ENCODE results near the gene STT3B. TPM values are rescaled to one million over a fixed set of nuclear protein-coding genes. Genes with fewer than 3 reads are reported as not detected.

The STT3B gene
- polyA plus RNA-seq, 1 donor (not counting 4 experiments of a cell fraction or from before 2014, with no cell fraction given): 129 TPM

DNA sequence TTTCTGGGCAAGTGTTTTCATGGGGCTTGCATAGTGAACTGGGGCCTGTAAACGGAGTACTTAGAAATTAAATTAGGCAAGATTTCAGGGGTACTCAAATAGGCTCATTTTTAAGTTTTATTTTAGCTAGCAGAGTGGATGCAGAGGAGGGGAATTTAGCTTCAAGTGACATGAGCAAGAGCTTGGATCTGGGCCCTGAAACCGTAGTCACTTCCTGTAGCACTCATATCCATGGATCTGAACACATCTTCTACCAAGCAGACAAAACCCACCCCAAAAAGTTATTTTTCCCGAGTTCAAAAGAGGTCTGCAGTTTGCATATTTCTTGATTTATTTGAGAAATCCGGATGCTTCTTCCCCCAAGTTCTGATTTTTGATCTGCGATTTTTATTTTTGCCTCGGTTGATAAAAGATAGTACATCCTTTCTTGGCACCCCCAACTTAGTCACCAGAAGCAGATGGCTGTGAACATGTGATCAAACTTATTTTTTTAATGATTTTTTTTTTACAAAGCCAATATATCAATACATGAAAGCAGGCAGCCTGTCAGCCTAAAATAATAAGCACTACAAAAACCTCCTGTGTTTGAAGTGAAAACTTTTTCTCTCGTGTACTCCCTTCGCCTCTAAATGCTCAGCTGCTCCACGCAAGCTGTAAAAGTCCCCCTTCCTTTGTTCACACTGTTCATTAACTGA is 36.6 kb upstream of the STT3B start:
- dilution Hi-C loops (cut with MboI; ENCODE audit: extremely low pct_ligation_motif_present, low sequenced_read_pairs): no loop called here
- no peak for DNase-seq (ENCODE audit: low read depth, low spot score)
- no peak overlapping the region for H2AFZ ChIP-seq (ENCODE audit: control insufficient read depth, low read length)
- H3K4me1 ChIP-seq (ENCODE audit: control insufficient read depth, extremely low read depth, insufficient read depth, low read length): no peaks in the 10 kb centered on the region
- no peak overlapping the region for H3K27ac ChIP-seq (ENCODE audit: control insufficient read depth, insufficient read depth, low read length)
- no peaks in the 10 kb centered on the region for H3K36me3 ChIP-seq (ENCODE audit: control insufficient read depth in 2 of 2, extremely low read depth in 1 of 2, insufficient read depth in 2 of 2, low read length in 2 of 2)
- H3K9me3 ChIP-seq (ENCODE audit: control insufficient read depth, low read depth, low read length): no peaks in the 10 kb centered on the region
- no peaks in the 10 kb centered on the region for H3K79me2 ChIP-seq (ENCODE audit: control insufficient read depth, insufficient read depth, low read length)
- H3K9me1 ChIP-seq (ENCODE audit: control insufficient read depth, extremely low read depth, insufficient read depth, low read length): no peaks in the 10 kb centered on the region
- FAIRE-seq: no peak
- H3K4me3 ChIP-seq (ENCODE audit: control insufficient read depth in 2 of 3, extremely low read depth in 1 of 3, insufficient read depth in 2 of 3, low read depth in 1 of 3, low read length in 3 of 3): no peak overlapping the region
- no peak overlapping the region for H3K4me2 ChIP-seq (ENCODE audit: control insufficient read depth, extremely low read depth, insufficient read depth, low read depth, low read length)
- no peaks in the 10 kb centered on the region for H4K20me1 ChIP-seq (ENCODE audit: control insufficient read depth, extremely low read depth, insufficient read depth, low read length)
- H3K9ac ChIP-seq (ENCODE audit: control insufficient read depth, extremely low read depth, insufficient read depth, low read length): no peak overlapping the region
- H3K27me3 ChIP-seq (ENCODE audit: control insufficient read depth, extremely low read depth, insufficient read depth, low read length): peaks cover 3% of the 10 kb centered on the region
- TF ChIP-seq EZH2 (IDR thresholded peaks at IDR 0.05; ENCODE audit: low read length): no peak
- TF ChIP-seq, protein P1, sequence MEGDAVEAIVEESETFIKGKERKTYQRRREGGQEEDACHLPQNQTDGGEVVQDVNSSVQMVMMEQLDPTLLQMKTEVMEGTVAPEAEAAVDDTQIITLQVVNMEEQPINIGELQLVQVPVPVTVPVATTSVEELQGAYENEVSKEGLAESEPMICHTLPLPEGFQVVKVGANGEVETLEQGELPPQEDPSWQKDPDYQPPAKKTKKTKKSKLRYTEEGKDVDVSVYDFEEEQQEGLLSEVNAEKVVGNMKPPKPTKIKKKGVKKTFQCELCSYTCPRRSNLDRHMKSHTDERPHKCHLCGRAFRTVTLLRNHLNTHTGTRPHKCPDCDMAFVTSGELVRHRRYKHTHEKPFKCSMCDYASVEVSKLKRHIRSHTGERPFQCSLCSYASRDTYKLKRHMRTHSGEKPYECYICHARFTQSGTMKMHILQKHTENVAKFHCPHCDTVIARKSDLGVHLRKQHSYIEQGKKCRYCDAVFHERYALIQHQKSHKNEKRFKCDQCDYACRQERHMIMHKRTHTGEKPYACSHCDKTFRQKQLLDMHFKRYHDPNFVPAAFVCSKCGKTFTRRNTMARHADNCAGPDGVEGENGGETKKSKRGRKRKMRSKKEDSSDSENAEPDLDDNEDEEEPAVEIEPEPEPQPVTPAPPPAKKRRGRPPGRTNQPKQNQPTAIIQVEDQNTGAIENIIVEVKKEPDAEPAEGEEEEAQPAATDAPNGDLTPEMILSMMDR (optimal IDR thresholded peaks at IDR 0.05 in 1 of 3, IDR thresholded peaks at IDR 0.05 in 1 of 3, conservative IDR thresholded peaks at IDR 0.05 in 1 of 3; ENCODE audit: extremely low read depth in 1 of 3, insufficient read depth in 2 of 3, low read length in 3 of 3): no peak

DNA sequence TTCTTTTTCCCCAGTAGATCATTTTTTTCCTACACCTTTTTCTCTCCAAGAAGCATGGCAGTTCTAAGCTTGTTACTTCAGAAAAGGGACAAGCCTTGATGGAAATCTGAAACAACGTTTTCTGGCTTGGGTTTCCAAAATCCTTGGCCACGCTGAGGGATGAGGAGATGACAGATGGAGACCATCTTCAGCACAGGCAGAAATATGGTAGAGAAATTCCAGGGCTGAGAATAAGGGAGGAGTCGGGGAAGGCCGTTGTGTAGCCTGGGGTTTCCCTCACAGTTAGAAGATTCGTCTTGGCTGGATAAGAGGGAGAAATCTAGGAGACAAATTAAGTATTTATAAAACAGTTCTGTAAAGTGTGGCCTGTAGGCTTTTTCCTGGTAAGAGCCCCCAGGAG is 33.9 kb upstream of the STT3B start:
- Histone ChIP-seq H2AFZ (ENCODE audit: control insufficient read depth, low read length) (no peak overlapping the region), H3K36me3 (ENCODE audit: control insufficient read depth in 2 of 2, extremely low read depth in 1 of 2, insufficient read depth in 2 of 2, low read length in 2 of 2) (no peaks in the 10 kb centered on the region), H3K9ac (ENCODE audit: control insufficient read depth, extremely low read depth, insufficient read depth, low read length) (no peak overlapping the region), H3K9me3 (ENCODE audit: control insufficient read depth, low read depth, low read length) (no peaks in the 10 kb centered on the region), H3K4me2 (ENCODE audit: control insufficient read depth, extremely low read depth, insufficient read depth, low read depth, low read length) (no peak overlapping the region), H3K79me2 (ENCODE audit: control insufficient read depth, insufficient read depth, low read length) (no peaks in the 10 kb centered on the region), H4K20me1 (ENCODE audit: control insufficient read depth, extremely low read depth, insufficient read depth, low read length) (no peaks in the 10 kb centered on the region), H3K9me1 (ENCODE audit: control insufficient read depth, extremely low read depth, insufficient read depth, low read length) (no peaks in the 10 kb centered on the region), H3K4me3 (ENCODE audit: control insufficient read depth in 2 of 3, extremely low read depth in 1 of 3, insufficient read depth in 2 of 3, low read depth in 1 of 3, low read length in 3 of 3) (no peak overlapping the region), H3K27me3 (ENCODE audit: control insufficient read depth, extremely low read depth, insufficient read depth, low read length) (peaks cover 3% of the 10 kb centered on the region), H3K4me1 (ENCODE audit: control insufficient read depth, extremely low read depth, insufficient read depth, low read length) (no peaks in the 10 kb centered on the region), H3K27ac (ENCODE audit: control insufficient read depth, insufficient read depth, low read length) (no peak overlapping the region)
- TF ChIP-seq, protein P1 (optimal IDR thresholded peaks at IDR 0.05 in 1 of 3, IDR thresholded peaks at IDR 0.05 in 1 of 3, conservative IDR thresholded peaks at IDR 0.05 in 1 of 3; ENCODE audit: extremely low read depth in 1 of 3, insufficient read depth in 2 of 3, low read length in 3 of 3): no peak
- no peak for TF ChIP-seq EZH2 (IDR thresholded peaks at IDR 0.05; ENCODE audit: low read length)
- FAIRE-seq: no peak
- dilution Hi-C loops (cut with MboI; ENCODE audit: extremely low pct_ligation_motif_present, low sequenced_read_pairs): no loop called here
- DNase-seq (ENCODE audit: low read depth, low spot score): no peak

Measured in keratinocyte (primary cell).